Activated T-cell treated with anti-CD3 and anti-CD28 coated beads for 48 hours (primary cell): ENCODE measurements around the gene CES3.
A peak's percentile ranks its signal among the peaks of the same experiment; 100 is the strongest.
"Not testable (repeated sequence)": the region's sequence is repeated elsewhere in the genome, so short reads cannot be mapped to it uniquely, and the experiment has no call there.

ENCODE experiments used
- DNase-seq: peaks from one replicate; pipeline ENCODE4 v3.0.0-alpha.2; 2020; ENCODE audit warnings: low read depth

Gene CES3

GRCh38 chr16:66970775-66971720, 10.0 kb downstream of the CES3 start:
- no peak for DNase-seq

- DNase-seq, result no peak
Observed at GRCh38 chr16:66972983-66973382, 11.9 kb downstream of the CES3 start.

GRCh38 chr16:66973716-66974115, 12.7 kb downstream of the CES3 start:
- DNase-seq, result no peak

- DNase-seq, result not testable (repeated sequence)
Observed at GRCh38 chr16:66974156-66974931, 13.3 kb downstream of the CES3 start.

GRCh38 chr16:66974932-66975246, 13.8 kb downstream of the CES3 start:
- peak; percentile 66 for DNase-seq

GRCh38 chr16:66975302-66975893, 14.3 kb downstream of the CES3 start:
- DNase-seq, result no peak

- DNase-seq, result no peak
Observed at GRCh38 chr16:66976746-66977145, 15.7 kb downstream of the CES3 start.

GRCh38 chr16:66977341-66978113, 16.5 kb downstream of the CES3 start:
- DNase-seq, result peak; percentile 88

- DNase-seq, result no peak
Observed at GRCh38 chr16:66979011-66979717, 18.1 kb downstream of the CES3 start.

GRCh38 chr16:66983033-66983432, 22.0 kb downstream of the CES3 start:
- DNase-seq, result no peak

- DNase-seq, result peak; percentile 71
Observed at GRCh38 chr16:66984892-66985311, 23.8 kb downstream of the CES3 start.

- DNase-seq, result no peak
Observed at GRCh38 chr16:66986559-66986958, 25.5 kb downstream of the CES3 start.

- no peak for DNase-seq
Observed at GRCh38 chr16:66988197-66988788, 27.2 kb downstream of the CES3 start, which contains the start of gene CES4A. Gene CES4A (plus strand): TSS chr16:66988589. CDS start chr16:66988773, 184 bp downstream.

GRCh38 chr16:66991545-66992077, 30.5 kb downstream of the CES3 start:
- DNase-seq, result no peak

GRCh38 chr16:66993558-66993957, 32.5 kb downstream of the CES3 start:
- DNase-seq, result not testable (repeated sequence)

- DNase-seq, result no peak
Observed at GRCh38 chr16:66996324-66996982, 35.4 kb downstream of the CES3 start.

- DNase-seq, result no peak
Observed at GRCh38 chr16:66996983-66997358, 35.9 kb downstream of the CES3 start.

GRCh38 chr16:67000384-67001351, 39.6 kb downstream of the CES3 start:
- peak; percentile 55 for DNase-seq

GRCh38 chr16:67001726-67002125, 40.7 kb downstream of the CES3 start:
- no peak for DNase-seq
